Measurements from ENCODE around the gene EXO1.

DNA sequence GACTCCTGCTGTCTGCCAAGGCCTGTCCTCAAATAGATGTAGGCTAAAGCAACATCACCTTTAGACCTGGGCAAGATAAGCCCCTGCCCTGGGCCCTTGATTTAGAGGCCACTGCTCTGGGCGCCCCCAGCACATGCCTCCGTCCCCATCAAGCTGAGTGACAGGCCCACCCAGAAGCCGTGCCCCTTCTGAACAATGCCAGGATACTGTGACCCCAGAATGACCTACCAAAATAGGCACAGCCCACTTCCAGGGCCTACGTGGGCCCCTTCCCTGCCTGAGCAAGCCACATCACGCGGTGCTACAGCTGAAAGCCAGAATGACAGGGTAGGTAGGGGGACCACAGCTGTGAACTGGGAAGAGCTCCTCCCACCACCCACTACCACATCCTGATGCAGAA lies 84.8 kb downstream of the EXO1 start:
- TF ChIP-seq, protein P1, sequence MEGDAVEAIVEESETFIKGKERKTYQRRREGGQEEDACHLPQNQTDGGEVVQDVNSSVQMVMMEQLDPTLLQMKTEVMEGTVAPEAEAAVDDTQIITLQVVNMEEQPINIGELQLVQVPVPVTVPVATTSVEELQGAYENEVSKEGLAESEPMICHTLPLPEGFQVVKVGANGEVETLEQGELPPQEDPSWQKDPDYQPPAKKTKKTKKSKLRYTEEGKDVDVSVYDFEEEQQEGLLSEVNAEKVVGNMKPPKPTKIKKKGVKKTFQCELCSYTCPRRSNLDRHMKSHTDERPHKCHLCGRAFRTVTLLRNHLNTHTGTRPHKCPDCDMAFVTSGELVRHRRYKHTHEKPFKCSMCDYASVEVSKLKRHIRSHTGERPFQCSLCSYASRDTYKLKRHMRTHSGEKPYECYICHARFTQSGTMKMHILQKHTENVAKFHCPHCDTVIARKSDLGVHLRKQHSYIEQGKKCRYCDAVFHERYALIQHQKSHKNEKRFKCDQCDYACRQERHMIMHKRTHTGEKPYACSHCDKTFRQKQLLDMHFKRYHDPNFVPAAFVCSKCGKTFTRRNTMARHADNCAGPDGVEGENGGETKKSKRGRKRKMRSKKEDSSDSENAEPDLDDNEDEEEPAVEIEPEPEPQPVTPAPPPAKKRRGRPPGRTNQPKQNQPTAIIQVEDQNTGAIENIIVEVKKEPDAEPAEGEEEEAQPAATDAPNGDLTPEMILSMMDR (conservative IDR thresholded peaks at IDR 0.05; ENCODE audit: low read length) = no peak
- TF ChIP-seq EZH2phosphoT487 (IDR thresholded peaks at IDR 0.05; ENCODE audit: borderline replicate concordance) = no peak

All from Loucy (cell line).